Endothelial cell of umbilical vein (primary cell): Measurements from ENCODE around the gene CTNND2. TPM values are rescaled to one million over a fixed set of nuclear protein-coding genes. Genes with fewer than 3 reads are reported as not detected.

ENCODE experiments used
- BruUV-seq: library from RNA; stranded (reverse); fragments of 400-500 nt; replicated peaks from 2 replicates; lab custom pipeline; 2021; lab: Mats Ljungman, UMichigan
- CTCF ChIA-PET: fragments of 300-600, 350-600 bp; sonication (Branson Sonifier 250); formaldehyde crosslinking; loops from one replicate; lab custom pipeline; 2021; ENCODE audit warnings: antibody characterized with exemption, inconsistent platforms; lab: Charles Lee
- POLR2A ChIA-PET: fragments of 300-600, 350-600 bp; sonication (Branson Sonifier 250); formaldehyde crosslinking; loops from one replicate; lab custom pipeline; 2021; ENCODE audit warnings: antibody characterized with exemption, inconsistent platforms; lab: Charles Lee
- DNase-seq: peaks from one replicate; pipeline ENCODE4 v3.0.0-alpha.2; 2011; ENCODE audit warnings: low read depth, low spot score
- FAIRE-seq: peaks from 2 replicates; lab custom pipeline; 2011; peaks lifted over from hg19 to GRCh38; lab: Jason Lieb, UNC
- H2AFZ ChIP-seq: 2 replicates; pipeline ENCODE4 v1.6.0; 2012; ENCODE audit warnings: low read depth, low read length, control low read depth, inconsistent platforms
- H3K27ac ChIP-seq: 2 replicates; pipeline ENCODE4 v1.5.1; 2011; ENCODE audit warnings: low read depth, mild to moderate bottlenecking, control low read depth, low read length, moderate library complexity; ENCODE audit not compliant: insufficient read depth
- H3K27me3 ChIP-seq, 2 experiments: 2 replicates each; pipeline versions ENCODE4 v1.6.0 to v1.6.1; 2011; ENCODE audit warnings: low read length in 2 of 2, mixed read lengths in 1 of 2; ENCODE audit not compliant: control insufficient read depth in 2 of 2, insufficient read depth in 2 of 2
- H3K36me3 ChIP-seq, 2 experiments: 2 replicates in 1 of 2; 3 replicates in 1 of 2; pipeline ENCODE4 v1.5.1; 2011; ENCODE audit warnings: low read length in 2 of 2, mild to moderate bottlenecking in 1 of 2, moderate library complexity in 1 of 2; ENCODE audit not compliant: control insufficient read depth in 2 of 2, insufficient read depth in 2 of 2; ENCODE audit errors: extremely low read depth in 1 of 2
- H3K4me1 ChIP-seq: 3 replicates; pipeline ENCODE4 v1.5.1; 2011; ENCODE audit warnings: mild to moderate bottlenecking, low read length; ENCODE audit not compliant: control insufficient read depth, insufficient read depth; ENCODE audit errors: extremely low read depth
- H3K4me2 ChIP-seq: 2 replicates; pipeline ENCODE4 v1.6.1; 2011; ENCODE audit warnings: low read length, control low read depth, mixed read lengths; ENCODE audit not compliant: insufficient read depth
- H3K4me3 ChIP-seq, 3 experiments: fragments of 200-600 bp in 1 of 3; sonication (generic), shearing (Covaris generic) in 1 of 3; replicated peaks in 1 of 3; 2 replicates each; pipeline ENCODE4 v1.5.1; 2011 to 2016; ENCODE audit warnings: control low read depth in 3 of 3, low read length in 3 of 3, mild to moderate bottlenecking in 2 of 3, inconsistent platforms in 1 of 3, low read depth in 1 of 3, moderate library complexity in 1 of 3; ENCODE audit not compliant: insufficient read depth in 1 of 3
- H3K79me2 ChIP-seq: 2 replicates; pipeline ENCODE4 v1.6.0; 2012; ENCODE audit warnings: low read length, inconsistent platforms; ENCODE audit not compliant: control insufficient read depth, insufficient read depth
- H3K9ac ChIP-seq: replicated peaks from 2 replicates; pipeline ENCODE3; 2011; ENCODE audit warnings: low read length, control low read depth; ENCODE audit not compliant: insufficient read depth; ENCODE audit errors: extremely low read depth
- H3K9me1 ChIP-seq: replicated peaks from 3 replicates; pipeline ENCODE4 v1.6.0; 2011; ENCODE audit warnings: mild to moderate bottlenecking, low read length; ENCODE audit not compliant: control insufficient read depth, insufficient read depth; ENCODE audit errors: extremely low read depth
- H3K9me3 ChIP-seq: replicated peaks from 2 replicates; pipeline ENCODE4 v1.5.1; 2012; ENCODE audit warnings: low read length, inconsistent platforms; ENCODE audit not compliant: control insufficient read depth, insufficient read depth
- H4K20me1 ChIP-seq: replicated peaks from 2 replicates; pipeline ENCODE3; 2011; ENCODE audit warnings: mild to moderate bottlenecking, low read length; ENCODE audit not compliant: control insufficient read depth, insufficient read depth; ENCODE audit errors: extremely low read depth
- EZH2 ChIP-seq: IDR thresholded peaks from 2 replicates; pipeline ENCODE4 v1.6.1; 2012; ENCODE audit warnings: borderline replicate concordance, low read depth, mild to moderate bottlenecking, moderate library complexity, low read length, inconsistent platforms; ENCODE audit not compliant: severe bottlenecking
- FOS ChIP-seq: IDR thresholded peaks from 2 replicates; pipeline ENCODE4 v1.6.1; 2011; ENCODE audit warnings: mild to moderate bottlenecking, low read length, moderate library complexity, borderline replicate concordance; ENCODE audit not compliant: insufficient read depth
- GATA2 ChIP-seq: IDR thresholded peaks from 2 replicates; pipeline ENCODE4 v1.7.0; 2011; ENCODE audit warnings: low read depth, mild to moderate bottlenecking, moderate library complexity, mixed read lengths, low read length; ENCODE audit not compliant: insufficient read length, insufficient read depth
- JUN ChIP-seq: IDR thresholded peaks from 2 replicates; pipeline ENCODE4 v1.6.1; 2011; ENCODE audit warnings: borderline replicate concordance, low read depth; ENCODE audit not compliant: insufficient read length, insufficient read depth
- MAX ChIP-seq: IDR thresholded peaks from 2 replicates; pipeline ENCODE4 v1.6.1; 2011; ENCODE audit not compliant: insufficient read depth, insufficient read length
- MYC ChIP-seq: IDR thresholded peaks from one replicate; pipeline ENCODE4 v1.6.1; 2011; ENCODE audit warnings: mild to moderate bottlenecking, low read depth, low read length
- POLR2A ChIP-seq: IDR thresholded peaks from 2 replicates; pipeline ENCODE4 v1.6.1; 2012; ENCODE audit warnings: low read depth, mild to moderate bottlenecking, control low read depth, low read length
- POLR2AphosphoS5 ChIP-seq: IDR thresholded peaks from 2 replicates; pipeline ENCODE4 v1.6.1; 2012; ENCODE audit warnings: low read depth, mild to moderate bottlenecking, control low read depth, low read length, moderate library complexity; ENCODE audit not compliant: insufficient read depth
- dilution Hi-C: fragments of 300-500 bp; cut with MboI; formaldehyde crosslinking; loops from one replicate; pipeline ENCODE4 v1.15.0; 2019; ENCODE audit warnings: low sequenced_read_pairs; ENCODE audit not compliant: extremely low pct_ligation_motif_present
- intact Hi-C: fragments of 100-400 bp; cut with micrococcal nuclease; formaldehyde crosslinking; loops from one replicate; pipeline ENCODE4 v1.10.0; 2022
- polyA plus RNA-seq, 4 experiments: library from polyadenylated mRNA; depleted of rRNA in 3 of 4; stranded (reverse) in 3 of 4; unstranded in 1 of 4; fragments of >200 nt; gene quantifications; 2 replicates each; pipeline versions ENCODE4 v1.2.1 to v1.2.3, GENCODE V29; 2011 to 2012; ENCODE audit warnings: missing spikeins in 1 of 4
- total RNA-seq: library from RNA; stranded (reverse); gene quantifications from 2 replicates; pipeline ENCODE4 v1.2.3, GENCODE V29; 2021
- TF ChIP-seq, protein P1 (sequence below), 2 donors: IDR thresholded peaks; 1 replicate in 1 of 2; 2 replicates in 1 of 2; pipeline ENCODE4 v1.5.1; 2011; ENCODE audit warnings: low read length in 2 of 2, mild to moderate bottlenecking in 2 of 2, moderate library complexity in 2 of 2, control low read depth in 1 of 2, inconsistent platforms in 1 of 2, low read depth in 1 of 2; ENCODE audit not compliant: insufficient read depth in 1 of 2; ENCODE audit errors: extremely low read depth in 1 of 2

CTNND2 gene
- total and polyA plus RNA-seq, 2 donors (not counting 3 experiments of a cell fraction or from before 2014, with no cell fraction given) = not detected

- Histone ChIP-seq H3K79me2 (no peaks in the 10 kb centered on the region), H3K9me1 (no peaks in the 10 kb centered on the region), H4K20me1 (no peaks in the 10 kb centered on the region), H2AFZ (no peak overlapping the region), H3K4me2 (no peak overlapping the region), H3K4me1 (no peaks in the 10 kb centered on the region), H3K9ac (no peak overlapping the region), H3K4me3 (no peak overlapping the region), H3K36me3 (no peaks in the 10 kb centered on the region), H3K9me3 (peaks cover 1% of the 10 kb centered on the region), H3K27ac (no peak overlapping the region), H3K27me3 (no peaks in the 10 kb centered on the region)
- POLR2A ChIA-PET = no interaction called here
- no TSS peak for BruUV-seq
- dilution Hi-C loops = no loop called here
- DNase-seq (no peak), FAIRE-seq (no peak)
- CTCF ChIA-PET = no interaction called here
- TF ChIP-seq MYC (no peak), MAX (no peak), JUN (no peak), EZH2 (no peak), GATA2 (no peak)
- intact Hi-C loops = no loop called here
These were observed 548.8 kb downstream of the CTNND2 start for GRCh38 chr5:11355491-11355890.

GRCh38 chr5:11346336-11346735, 557.9 kb downstream of the CTNND2 start:
- Histone ChIP-seq H3K9me3 (no peaks in the 10 kb centered on the region), H3K27ac (no peak overlapping the region), H3K9ac (no peak overlapping the region), H3K4me3 (no peak overlapping the region), H3K4me2 (no peak overlapping the region), H3K36me3 (no peaks in the 10 kb centered on the region), H3K9me1 (no peaks in the 10 kb centered on the region), H3K4me1 (no peaks in the 10 kb centered on the region), H4K20me1 (no peaks in the 10 kb centered on the region), H3K79me2 (no peaks in the 10 kb centered on the region), H3K27me3 (no peaks in the 10 kb centered on the region), H2AFZ (no peak overlapping the region)
- BruUV-seq = no TSS peak
- POLR2A ChIA-PET = no interaction called here
- CTCF ChIA-PET = no interaction called here
- TF ChIP-seq MAX (no peak), POLR2AphosphoS5 (no peak), FOS (no peak), MYC (no peak), POLR2A (no peak), JUN (no peak), EZH2 (no peak), GATA2 (no peak)
- TF ChIP-seq, protein P1, sequence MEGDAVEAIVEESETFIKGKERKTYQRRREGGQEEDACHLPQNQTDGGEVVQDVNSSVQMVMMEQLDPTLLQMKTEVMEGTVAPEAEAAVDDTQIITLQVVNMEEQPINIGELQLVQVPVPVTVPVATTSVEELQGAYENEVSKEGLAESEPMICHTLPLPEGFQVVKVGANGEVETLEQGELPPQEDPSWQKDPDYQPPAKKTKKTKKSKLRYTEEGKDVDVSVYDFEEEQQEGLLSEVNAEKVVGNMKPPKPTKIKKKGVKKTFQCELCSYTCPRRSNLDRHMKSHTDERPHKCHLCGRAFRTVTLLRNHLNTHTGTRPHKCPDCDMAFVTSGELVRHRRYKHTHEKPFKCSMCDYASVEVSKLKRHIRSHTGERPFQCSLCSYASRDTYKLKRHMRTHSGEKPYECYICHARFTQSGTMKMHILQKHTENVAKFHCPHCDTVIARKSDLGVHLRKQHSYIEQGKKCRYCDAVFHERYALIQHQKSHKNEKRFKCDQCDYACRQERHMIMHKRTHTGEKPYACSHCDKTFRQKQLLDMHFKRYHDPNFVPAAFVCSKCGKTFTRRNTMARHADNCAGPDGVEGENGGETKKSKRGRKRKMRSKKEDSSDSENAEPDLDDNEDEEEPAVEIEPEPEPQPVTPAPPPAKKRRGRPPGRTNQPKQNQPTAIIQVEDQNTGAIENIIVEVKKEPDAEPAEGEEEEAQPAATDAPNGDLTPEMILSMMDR (IDR thresholded peaks at IDR 0.05; ENCODE audit: extremely low read depth in 1 of 2, insufficient read depth in 1 of 2, low read depth in 1 of 2, low read length in 2 of 2) = no peak
- no peak for DNase-seq
- dilution Hi-C loops = no loop called here
- FAIRE-seq = no peak
- intact Hi-C loops = no loop called here
